Measurements from ENCODE around the gene OTUB2.

DNA sequence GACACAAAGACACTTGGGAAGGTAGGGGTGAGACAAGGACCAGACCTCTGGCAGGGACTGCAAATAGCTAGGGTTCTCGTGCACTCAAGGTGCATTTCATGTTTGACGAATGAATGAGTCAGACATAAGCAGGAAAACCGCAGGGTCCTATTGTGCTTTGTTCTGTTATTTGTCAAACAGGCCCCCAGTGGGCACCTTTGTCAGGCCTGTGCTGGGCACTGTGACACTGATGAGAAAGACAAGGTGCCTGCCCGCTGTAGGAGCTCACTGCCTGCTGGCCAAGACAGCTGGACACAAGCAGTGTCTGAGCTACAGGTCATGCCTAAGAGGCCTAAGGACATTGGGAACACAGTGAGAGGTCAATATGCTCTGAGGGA lies 2.3 kb downstream of the OTUB2 start:
- TF ChIP-seq, protein P1, sequence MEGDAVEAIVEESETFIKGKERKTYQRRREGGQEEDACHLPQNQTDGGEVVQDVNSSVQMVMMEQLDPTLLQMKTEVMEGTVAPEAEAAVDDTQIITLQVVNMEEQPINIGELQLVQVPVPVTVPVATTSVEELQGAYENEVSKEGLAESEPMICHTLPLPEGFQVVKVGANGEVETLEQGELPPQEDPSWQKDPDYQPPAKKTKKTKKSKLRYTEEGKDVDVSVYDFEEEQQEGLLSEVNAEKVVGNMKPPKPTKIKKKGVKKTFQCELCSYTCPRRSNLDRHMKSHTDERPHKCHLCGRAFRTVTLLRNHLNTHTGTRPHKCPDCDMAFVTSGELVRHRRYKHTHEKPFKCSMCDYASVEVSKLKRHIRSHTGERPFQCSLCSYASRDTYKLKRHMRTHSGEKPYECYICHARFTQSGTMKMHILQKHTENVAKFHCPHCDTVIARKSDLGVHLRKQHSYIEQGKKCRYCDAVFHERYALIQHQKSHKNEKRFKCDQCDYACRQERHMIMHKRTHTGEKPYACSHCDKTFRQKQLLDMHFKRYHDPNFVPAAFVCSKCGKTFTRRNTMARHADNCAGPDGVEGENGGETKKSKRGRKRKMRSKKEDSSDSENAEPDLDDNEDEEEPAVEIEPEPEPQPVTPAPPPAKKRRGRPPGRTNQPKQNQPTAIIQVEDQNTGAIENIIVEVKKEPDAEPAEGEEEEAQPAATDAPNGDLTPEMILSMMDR (IDR thresholded peaks at IDR 0.05; ENCODE audit: poor library complexity), result no peak
- no peak for TF ChIP-seq EZH2phosphoT487 (IDR thresholded peaks at IDR 0.05; ENCODE audit: low read depth, severe bottlenecking, unreplicated experiment)
- TF ChIP-seq EZH2 (IDR thresholded peaks at IDR 0.05; ENCODE audit: borderline replicate concordance), result no peak
